GM21717 (cell line): ENCODE measurements around the gene SPNS3.

ENCODE experiments used
- ATAC-seq: cut with Tn5 transposase; IDR thresholded peaks from one replicate; pipeline ENCODE4 v1.9.1; 2021; ENCODE audit warnings: mild to moderate bottlenecking, moderate library complexity; ENCODE audit not compliant: unreplicated experiment

SPNS3 gene

GRCh38 chr17:4463818-4464476 lies 30.2 kb downstream of the SPNS3 start:
- ATAC-seq = no peak

DNA sequence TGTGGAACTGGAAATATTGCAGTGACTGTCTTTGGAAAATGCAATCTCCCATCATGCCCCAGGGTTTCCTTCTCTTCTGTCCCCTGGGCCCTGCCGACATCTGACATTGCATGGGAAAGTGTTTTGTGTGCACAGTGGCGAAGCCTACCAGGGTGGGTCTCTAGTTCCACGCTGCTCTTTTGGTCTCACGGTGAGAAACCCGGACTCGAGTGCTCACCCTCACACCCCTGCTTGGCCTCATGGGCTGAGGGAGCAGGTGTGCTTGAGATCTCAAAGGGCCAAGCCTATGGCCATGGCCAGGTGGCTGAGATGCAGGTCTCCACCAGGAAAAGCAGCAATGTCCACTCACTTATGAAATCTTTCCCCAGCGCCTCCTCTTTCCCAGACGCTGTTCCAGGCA lies 32.0 kb downstream of the SPNS3 start:
- ATAC-seq = no peak

DNA sequence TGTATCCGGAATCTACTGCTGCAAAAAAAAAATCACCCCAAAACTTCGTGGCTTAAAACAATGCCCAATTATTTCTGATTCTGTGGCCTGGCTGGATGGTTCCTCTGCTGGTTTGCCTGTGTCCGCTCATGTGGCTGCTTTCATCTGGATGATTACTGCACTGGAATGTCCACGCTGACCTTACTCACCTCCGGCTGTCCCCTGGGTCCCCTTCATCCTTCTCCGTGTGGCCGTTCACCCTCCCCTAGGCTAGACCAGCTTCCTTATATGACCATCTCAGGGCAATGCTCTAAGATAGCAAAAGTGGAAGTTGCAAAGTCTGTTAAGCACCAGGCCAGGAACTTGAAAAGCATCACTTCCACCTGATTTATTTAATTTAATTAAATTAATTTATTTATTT lies 33.5 kb downstream of the SPNS3 start:
- no peak for ATAC-seq

DNA sequence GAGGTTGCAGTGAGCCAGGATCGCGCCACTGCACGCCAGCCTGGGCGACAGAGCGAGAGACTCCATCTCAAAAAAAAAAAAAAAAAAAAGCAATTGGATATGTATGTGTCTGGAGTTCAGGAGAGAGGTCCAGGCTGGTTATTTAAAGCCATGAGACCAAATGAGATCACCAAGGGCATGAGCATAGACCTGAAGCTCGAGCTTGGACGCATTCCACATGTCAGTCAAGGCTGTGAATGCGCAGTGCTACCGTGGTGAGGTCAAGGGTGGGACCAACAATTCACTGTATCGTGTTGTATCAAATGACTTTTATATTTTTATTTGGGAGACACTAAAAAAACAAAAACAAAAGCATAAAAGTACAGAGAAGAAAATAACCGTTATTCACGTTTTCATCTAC lies 35.8 kb downstream of the SPNS3 start:
- ATAC-seq = no peak

DNA sequence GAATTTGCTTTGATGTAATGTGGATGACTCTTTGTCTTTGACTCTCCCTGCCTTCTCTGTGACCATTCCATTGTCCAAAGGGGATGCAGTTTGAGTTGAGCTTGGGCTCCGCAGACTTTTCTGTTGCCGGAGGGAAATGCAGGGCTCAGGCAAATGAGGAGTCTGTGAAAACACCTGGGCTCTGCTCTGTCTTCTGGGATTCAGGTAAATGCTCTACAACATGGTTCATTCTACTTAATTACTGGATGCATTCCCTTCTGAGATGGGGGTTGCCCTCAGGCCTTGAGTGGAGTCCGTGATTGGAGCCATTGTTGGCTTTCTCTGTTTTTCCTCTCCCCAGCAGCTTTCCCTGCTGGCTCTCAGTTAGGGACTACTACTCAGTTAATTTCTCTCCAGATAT lies 38.5 kb downstream of the SPNS3 start:
- ATAC-seq = no peak

GRCh38 chr17:4474093-4474492 lies 40.4 kb downstream of the SPNS3 start:
- ATAC-seq = no peak

DNA sequence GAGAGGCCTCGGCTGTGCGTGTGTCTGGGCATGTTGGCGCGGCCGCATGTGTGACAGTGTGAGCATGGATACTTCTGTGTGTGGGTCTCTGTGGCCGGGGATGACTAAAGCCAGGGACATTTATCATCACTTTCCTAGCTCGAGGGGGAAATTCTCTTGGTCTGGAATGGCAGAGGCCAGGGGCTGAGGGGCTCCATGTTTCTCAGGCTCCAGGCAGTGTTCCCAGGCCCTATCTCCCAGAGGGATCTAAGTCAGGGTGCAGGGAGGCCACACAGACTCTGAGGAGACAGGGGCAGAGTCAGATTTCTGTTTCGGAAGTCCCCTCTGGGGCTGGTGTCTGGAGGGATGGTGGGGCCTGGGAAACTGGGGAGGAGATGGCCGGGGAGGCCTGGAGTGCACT lies 41.3 kb downstream of the SPNS3 start:
- no peak for ATAC-seq

DNA sequence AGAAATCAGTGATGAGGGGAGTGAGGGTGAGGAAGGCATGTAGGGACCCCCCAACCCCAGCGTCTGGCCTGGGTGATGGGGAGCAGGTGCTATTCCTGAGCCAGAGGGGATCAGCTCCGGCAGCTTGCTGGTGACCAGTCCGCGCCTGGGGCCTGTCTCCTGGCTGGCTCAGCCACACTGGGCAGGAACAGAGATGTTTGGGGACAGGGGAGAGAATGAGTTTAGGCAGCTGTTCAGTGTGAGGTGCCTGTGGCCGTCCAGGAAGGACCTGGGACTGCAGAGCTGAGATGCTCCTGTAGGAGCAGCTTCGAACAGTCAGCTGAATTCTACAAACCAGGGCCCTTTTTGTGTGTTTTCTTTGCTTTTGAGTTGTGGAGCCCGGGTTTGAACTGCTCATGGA lies 41.7 kb downstream of the SPNS3 start:
- ATAC-seq = no peak

- ATAC-seq = no peak
These were observed 42.3 kb downstream of the SPNS3 start for GRCh38 chr17:4476017-4476416.

DNA sequence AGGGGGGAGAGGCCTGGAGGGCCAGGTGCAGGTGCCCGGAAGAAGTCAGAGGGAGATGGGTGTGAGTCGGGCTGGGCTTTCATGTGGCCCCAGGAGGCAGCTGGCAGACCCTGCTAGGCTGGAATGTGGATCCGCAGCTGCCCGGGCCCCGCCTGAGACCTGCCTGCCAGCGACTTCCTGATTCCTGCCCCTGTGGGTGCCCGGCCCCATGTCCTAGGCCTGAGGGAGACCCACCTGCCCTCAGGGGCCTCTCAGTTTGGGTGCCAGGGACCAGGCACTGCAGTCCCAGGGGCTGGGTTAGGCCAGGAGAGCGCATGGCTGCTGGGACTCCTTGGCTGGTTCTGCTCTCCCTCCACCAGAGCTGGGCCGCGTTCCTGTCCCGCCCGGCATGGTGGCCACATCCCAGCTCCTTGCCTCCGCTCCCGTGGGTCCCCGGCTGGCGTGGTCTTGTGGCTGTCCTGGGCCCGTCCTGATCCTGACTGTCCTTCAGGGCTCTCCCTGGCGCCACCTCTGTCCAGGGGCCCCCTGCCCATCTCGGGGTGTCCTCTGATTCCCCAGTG lies 42.9 kb downstream of the SPNS3 start:
- ATAC-seq = no peak

DNA sequence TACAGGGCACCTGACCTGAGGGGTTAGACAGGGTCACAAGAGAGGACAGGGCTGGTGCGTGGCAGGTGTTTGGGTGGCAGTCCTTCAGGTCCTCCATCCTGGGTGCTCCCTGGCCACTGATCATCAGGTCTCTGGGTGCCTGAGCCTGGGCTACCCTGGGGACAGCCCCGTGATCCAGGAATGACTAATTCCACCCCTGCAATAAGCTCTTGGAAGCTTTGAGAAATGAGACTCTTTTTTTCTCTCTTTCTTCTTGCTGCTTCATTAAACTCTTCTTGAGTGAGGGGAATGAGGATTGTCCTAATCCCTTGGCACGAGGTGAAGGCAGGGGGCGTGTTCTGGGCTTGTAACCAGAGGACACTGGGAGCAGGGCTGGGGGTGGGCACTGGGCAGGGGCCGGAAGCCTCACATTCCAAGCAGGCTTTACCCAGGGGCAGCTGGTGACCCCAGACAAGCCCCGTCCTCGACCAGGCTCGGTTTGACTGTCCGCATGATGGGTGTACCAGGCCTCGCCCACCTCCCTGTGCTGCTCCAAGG lies 43.6 kb downstream of the SPNS3 start:
- no peak for ATAC-seq

- ATAC-seq = no peak
These were observed 44.6 kb downstream of the SPNS3 start for GRCh38 chr17:4478318-4478830.

DNA sequence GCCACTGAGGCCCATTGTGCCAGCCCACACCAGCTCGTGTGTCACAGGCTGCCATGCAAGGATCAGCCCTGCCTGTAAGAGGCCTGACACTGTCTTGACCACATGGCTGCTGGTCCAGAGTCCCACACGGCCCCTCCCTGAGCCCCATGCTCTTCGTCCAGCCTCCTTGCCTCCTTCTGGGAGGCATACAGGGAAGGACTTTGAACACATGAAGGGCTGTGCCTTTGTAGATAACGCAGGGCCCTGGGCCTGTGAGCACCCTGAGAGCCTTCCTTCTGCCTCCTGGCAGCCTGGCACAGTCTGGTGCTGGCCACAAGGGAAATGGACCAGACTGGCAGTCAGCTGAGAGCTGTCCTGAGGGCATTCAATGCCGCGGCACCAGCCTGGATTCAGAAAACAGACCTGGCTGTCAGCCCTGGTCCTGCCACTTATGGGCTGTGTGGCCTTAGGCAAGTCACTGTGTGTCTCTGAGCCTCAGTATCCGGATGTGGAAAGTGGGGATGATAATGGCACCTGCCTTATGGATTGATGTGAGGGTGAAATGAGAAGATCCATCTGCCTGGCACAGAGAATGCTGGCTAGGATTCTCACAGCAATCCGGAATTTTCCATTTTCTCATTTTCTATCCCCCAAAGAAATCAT lies 45.7 kb downstream of the SPNS3 start:
- no peak for ATAC-seq

DNA sequence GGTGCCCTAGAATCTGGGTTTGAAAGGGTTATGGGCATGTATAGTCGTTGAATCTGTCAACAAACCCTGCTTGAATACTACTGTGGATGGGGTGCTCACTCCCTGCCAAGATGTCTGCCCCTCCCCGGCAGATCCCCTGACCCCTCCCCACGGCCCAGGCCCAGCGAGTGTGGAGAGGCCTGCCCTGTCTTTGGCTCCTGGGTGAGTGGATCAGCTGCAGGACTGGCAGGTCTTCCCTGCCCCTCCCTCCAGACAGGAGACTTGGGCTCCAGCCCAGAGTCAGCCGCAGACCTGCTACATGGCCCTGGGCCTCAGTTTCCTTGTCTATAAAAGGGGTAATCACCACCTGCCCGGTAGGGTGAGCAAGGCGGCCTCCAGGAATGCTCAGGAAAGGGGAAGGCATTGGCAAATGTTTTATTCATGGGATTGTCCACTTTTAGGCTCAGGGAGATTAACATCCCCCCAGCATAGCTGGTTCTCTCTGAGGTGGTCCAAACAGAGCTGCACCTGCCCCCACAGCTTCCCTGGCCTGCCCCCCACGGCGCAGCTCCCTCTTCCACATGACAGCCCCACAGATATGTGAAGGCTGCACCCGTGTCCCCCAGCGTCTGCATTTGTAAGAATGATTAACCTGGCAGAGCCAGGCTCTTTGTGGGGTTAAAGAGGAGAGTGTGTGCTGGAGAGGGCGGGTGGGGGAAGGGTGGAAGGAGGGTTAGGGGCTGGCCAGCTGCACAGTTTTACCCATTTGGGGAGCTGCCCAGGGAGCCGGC lies 46.4 kb downstream of the SPNS3 start:
- no peak for ATAC-seq

- ATAC-seq = no peak
These were observed 47.5 kb downstream of the SPNS3 start for GRCh38 chr17:4480929-4481898.

DNA sequence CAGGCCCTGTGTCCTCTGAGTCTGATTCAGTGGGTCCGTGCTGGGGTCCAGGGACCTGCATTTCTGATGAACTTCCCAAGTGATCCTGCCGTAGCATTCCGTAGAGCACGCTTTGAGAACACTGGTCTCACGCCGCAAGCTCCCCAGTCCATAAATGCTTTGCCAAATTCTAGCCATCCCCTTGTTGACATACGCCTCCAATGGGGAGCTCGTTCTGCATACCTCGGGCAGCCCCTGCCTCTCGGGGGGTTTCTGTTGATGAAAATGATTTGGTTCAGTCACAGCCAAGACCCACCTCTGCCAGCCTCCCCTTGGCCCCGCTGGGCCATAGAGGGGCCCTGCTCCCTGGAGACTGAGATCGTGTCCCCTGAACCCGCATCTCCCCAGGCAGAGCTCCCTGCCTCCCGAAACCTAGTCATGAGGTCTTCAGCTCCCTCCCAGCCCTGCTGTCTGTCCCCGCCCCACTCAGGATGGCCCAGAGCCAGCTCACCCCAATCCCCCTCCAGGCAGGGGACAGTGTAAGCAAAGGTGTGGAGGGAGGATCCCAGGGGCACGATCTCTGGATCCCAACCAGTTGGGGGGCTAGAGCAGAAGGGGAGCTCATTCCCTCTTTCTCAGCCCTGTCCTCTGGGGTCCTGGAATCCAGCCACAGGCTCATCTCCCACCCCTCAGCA lies 48.7 kb downstream of the SPNS3 start:
- no peak for ATAC-seq

DNA sequence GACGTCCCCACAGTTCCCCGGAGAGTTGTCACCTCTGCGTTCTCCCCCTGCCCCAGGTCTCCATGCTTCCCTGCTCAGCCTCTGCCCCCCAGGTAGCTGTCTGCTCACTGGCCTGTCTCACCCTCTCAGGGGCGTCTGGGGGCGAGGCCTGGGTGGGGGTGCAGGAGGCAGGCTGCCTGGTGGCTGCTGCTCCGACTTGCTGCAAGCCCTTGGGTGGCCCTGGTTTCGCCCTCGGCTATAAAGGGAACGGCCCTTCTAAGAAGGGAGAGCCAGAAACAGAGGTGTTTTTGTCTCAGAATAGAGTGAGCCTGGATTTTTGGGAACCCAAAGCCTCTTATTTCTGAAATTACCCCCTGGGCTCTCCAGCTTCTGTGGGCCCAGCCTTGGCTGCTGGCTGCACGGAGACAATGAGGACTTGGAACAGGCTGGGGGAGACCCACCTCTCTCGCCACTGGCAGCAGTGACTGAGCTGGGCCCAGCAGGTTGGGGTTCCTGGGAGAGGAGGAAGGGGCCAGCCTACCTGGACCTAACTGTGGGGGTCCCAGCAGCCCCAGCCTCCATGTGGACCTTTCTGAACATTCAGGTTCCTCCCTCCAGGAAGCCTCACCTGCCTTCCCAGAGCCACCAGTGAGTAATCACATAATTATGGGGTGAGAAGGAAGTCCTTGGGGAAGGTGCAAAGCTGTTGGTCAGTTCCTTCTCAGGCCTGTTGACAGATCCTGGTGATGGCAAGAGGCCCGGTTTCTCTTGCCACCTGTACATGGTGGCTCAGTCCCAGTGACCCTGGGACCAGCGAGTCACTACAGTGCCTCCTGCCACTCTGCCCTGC lies 49.5 kb downstream of the SPNS3 start:
- ATAC-seq = no peak

DNA sequence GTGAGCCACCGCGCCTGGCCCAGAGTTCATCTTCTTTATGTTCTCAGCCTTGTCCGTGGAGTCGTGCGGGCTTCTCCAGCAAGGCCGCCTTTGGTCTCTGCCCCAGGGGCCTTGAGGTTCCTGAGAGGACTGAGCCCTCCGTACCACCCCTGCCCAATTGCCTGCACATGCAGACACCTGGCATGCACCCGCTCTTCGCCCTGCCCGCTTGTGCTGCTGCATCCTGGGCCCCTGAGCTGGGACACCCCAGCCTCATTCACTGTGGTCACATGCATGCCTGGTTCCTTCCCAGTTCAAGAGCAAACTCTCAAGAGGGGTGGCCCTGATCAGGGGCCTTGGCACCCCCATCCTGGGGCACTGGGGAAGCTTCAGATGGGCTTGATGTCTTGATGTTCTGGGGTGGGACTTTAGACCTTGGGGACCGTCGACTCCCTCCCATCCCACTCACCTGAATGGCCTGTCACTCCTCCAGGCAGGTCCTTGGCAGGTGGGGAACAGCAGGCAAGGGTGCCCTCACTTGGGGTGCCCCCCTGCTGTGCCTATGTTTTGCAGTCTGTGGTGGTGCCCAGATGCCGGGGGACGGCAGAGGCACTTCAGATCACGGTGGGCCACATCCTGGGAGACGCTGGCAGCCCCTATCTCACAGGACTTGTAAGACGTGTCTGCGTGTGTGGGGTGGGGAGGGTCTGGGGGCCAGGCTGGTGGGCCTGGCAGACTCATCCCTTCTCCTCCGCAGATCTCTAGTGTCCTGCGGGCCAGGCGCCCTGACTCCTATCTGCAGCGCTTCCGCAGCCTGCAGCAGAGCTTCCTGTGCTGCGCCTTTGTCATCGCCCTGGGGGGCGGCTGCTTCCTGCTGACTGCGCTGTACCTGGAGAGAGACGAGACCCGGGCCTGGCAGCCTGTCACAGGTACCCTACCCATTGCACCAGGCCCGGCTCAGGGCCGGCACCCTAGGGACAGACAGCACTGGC lies 52.2 kb downstream of the SPNS3 start:
- ATAC-seq = no peak
